HG03565 (cell line): ENCODE data around the gene DGAT2L6.

Experiments
- ATAC-seq: cut with Tn5 transposase; IDR thresholded peaks from one replicate; pipeline ENCODE4 v1.9.1; 2021; ENCODE audit warnings: mild to moderate bottlenecking, moderate library complexity; ENCODE audit not compliant: unreplicated experiment

DGAT2L6 gene

DNA sequence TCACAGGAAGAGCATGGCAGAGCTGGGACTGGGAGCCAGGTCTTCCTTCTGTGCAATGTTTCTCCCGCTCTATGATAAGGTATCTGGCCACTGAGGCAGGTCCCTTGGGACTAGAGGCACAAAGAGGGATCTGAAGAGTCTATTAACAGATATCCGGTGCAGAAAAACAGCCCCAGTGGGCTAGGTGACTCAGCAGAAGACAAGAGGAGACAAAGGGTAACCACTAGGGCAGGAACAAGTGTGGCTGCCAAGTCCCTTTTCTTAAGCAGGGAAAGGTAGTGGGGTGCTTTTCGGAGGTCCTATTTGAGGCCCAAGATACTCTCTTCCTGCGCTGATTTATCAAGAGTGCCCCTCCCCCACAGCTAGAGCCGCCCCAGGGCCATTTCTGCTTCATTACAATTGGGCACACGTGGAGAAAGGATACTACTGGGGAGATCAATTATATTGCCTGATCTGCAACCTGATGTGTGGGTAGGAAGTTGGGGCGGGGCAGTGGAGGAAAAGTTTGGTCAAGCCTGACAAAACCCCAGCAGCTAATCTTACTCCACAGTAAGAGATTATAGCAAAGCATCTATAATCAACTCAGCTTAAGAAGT is at the start of gene DGAT2L6:
Gene DGAT2L6 (plus strand): TSS at position 546 of the 596 bp plus-strand sequence. CDS start 100 bp downstream, outside the sequence.
- peak; percentile 66 for ATAC-seq

- no peak for ATAC-seq
Measured at GRCh38 chrX:70128071-70128470, 49.2 kb upstream of the DGAT2L6 start.

DNA sequence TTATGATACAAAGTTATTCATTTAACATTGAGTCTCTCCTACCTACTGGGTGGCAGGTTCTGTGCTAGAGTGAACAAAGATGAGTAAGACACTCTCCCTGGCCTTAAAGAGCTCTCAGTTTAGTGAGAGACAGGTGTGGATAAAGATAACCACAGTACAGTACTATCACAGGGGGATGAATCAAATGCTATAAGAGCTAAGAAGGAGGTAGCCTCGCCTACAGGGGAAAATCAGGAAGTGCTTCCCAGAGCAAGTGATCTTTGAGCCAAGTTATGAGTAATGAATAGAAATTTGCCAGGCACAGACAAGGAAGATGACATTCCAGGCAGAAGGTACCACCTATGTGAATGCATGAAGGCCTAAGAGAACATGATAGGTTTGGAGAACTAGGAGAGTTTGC is 47.5 kb upstream of the DGAT2L6 start:
- ATAC-seq = no peak

DNA sequence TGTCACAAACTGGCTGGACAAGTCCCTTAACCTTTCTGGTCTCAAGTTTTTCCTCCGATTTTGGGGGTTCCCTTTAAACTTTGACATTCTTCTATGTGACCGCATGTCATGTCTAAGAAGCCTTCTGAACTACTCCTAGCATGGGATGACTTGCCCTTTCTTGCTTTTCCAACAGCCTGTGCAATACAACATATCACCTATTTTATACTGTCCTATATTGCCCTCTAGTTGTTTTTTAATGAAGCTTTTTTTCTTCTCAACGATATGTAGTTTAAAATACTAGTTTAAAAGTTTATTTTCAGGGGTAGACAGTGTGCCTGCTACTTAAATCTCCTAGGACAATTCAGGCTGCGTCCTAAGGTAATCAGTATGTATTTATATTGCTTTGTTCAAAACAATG is 45.1 kb upstream of the DGAT2L6 start:
- ATAC-seq = no peak

GRCh38 chrX:70132877-70133302 is 44.4 kb upstream of the DGAT2L6 start:
- no peak for ATAC-seq

- peak; percentile 85 for ATAC-seq
Measured at GRCh38 chrX:70133303-70134115, 43.8 kb upstream of the DGAT2L6 start, which contains the start of gene IGBP1. Gene IGBP1 (plus strand): TSS chrX:70133447. CDS start chrX:70133948, 501 bp downstream.

DNA sequence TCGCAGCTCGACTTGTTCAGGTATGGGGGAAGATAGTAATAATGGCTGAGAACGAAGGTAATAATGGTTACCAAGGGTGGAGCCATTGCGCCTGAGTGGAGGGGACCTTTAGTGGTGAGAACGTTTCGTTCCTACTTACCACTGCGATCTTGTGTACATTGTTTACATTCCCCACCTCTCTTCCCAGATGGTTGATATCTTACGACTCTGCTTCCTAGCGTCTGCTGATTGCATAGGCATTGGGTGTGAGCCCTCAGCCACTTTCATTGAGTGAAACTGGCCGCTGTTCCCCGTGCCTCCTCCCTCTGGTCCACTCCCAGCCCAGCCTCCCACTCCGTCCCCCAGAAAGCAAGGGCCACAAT is 43.2 kb upstream of the DGAT2L6 start:
- ATAC-seq = peak; percentile 10

DNA sequence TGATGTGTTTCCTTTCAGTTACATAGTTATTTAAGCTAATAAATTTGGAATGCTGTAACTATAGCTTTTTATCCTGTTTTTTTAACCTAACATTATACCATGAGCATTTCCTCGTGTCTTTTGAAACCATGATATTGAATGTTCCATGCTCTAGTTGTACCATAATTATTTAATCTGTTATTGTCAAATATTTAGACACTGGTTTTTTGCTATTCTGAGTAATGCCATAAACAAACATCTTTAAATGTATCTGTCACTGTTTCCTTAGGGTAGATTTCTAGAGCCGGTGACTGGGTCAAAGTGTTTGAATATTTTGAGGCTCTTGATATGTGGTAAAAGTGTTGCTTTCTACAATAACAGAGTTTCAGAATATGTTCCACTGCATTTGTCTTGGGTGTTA is 38.7 kb upstream of the DGAT2L6 start:
- no peak for ATAC-seq

- no peak for ATAC-seq
Measured at GRCh38 chrX:70139736-70140135, 37.5 kb upstream of the DGAT2L6 start.

- ATAC-seq = no peak
Measured at GRCh38 chrX:70141373-70141772, 35.9 kb upstream of the DGAT2L6 start.

DNA sequence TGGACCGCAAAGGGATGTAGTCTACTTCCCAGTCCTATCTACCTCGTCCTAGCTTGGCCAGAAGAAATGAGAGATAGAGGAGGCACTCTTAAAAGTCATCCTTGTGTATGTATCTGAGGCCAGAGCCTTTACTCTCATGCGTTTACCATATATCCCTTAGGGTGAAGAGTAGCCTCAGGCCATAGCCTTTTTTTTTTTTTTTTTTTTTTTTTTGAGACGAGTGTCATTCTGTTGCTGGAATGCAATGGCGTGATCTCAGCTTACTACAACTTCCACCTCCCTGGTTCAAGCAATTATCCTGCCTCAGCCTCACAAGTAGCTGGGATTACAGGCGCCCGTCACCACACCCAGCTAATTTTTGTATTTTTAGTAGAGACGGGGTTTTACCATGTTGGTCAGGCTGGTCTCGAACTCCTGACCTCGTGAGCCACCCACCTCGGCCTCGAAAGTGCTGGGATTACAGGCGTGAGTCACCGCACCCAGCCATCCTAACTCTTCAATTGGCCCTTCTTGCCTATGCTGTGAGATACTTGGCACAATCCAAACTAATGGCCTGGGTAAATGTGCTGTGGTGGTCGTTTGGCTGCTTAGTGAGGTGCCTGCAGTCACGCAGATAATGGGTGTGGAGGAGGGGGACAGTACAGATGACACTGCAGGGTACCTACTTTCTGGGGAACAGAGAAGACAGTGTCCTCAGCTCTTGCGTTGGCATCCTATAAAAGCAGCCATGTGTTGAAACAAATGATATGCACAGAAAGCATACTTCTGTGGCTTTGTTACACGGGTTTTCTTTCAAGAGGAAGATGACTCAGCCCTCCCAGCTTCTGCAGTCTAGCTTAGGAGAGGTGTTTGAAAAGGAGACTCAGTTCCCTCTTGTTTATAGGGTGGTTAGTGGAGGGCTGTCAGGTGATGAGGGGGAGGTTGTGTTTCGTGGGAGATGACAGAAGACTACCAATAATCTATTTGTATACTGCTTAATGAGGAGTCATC is 10.4 kb upstream of the DGAT2L6 start:
- no peak for ATAC-seq

DNA sequence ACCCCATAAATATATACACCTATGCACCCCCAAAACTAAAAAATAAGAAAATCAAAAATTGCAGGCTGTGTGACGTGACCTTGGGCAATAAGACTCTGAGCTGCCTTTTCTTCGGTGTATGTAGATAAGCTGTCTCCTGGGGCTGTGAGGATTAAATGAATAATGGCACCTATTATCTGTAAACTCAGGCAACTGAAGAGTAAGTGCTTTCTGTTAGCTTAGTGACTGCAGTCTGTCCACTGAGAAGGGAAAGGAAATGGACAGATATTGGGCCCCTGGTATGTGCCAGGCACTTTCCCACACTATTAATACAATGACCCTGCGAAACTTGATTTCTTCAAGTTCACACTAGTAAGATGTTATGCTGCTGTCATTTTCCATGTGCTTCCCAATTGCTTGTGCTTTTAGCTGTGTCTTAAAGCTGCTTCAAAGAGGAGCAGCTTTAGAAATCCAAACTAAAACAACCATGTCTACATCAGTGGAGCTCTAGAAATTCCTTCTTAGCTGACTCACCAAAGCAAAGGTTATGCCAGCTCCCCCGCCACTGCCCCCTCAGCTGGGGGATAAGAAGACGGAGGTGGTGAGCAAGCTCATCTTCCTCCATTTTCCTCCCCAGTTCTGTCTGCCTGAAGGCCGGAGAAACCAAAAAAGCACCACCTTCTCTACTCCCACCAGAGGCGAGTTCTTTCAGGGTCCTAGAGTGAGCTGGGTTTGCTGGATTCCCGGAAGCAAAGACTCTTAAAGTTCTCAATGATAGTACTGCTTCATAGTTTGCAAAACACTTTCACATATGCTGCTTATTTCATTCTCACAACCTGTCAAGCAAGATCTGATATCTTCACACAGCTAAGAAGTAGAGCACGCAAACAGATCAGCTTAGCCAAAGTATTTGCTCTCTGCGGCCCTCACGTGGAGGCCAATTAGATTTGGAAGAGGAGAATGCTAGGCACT is 8.8 kb upstream of the DGAT2L6 start:
- ATAC-seq = no peak

- ATAC-seq = no peak
Measured at GRCh38 chrX:70169281-70169680, 8.0 kb upstream of the DGAT2L6 start.

- ATAC-seq = no peak
Measured at GRCh38 chrX:70171624-70172023, 5.7 kb upstream of the DGAT2L6 start.

DNA sequence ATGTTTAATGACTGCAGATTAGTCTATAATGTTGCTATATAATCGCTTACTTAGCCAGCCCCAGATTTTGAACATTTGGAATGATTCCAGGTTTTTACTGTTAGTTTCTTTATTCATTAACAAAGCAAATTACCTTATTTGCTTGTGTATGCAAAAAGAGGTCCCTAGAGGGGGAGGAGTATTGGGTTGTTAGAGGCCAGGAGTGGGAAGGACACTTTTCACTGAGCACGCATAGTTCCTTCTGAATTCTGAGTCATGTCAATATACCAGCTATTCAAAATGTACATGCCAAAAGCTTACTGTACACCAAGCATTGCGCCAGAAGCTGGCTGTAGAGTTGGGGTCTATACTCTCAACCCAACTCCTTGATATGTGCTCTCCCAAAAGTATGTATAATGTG is 5.1 kb upstream of the DGAT2L6 start:
- ATAC-seq = no peak

DNA sequence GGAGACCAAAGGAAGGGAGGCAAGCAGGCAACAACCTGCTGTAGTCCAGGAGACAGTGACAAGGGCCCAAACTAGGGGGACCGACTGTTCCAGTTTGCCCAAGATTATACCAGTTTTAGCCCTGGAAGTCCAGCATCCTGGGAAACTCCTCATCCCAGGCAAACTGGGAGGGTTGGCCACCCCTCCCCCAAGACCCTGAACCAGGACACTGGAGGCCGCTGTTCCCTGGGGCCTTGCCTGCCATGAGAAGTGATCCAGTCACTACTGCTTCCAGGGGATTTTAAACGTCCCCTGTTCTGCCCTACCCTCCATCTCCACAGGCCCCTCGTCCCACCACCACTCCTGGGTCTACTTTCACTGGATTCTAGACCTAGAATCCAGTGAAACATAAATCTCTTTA is 4.3 kb upstream of the DGAT2L6 start:
- ATAC-seq = no peak

GRCh38 chrX:70174754-70175153 is 2.5 kb upstream of the DGAT2L6 start:
- no peak for ATAC-seq

DNA sequence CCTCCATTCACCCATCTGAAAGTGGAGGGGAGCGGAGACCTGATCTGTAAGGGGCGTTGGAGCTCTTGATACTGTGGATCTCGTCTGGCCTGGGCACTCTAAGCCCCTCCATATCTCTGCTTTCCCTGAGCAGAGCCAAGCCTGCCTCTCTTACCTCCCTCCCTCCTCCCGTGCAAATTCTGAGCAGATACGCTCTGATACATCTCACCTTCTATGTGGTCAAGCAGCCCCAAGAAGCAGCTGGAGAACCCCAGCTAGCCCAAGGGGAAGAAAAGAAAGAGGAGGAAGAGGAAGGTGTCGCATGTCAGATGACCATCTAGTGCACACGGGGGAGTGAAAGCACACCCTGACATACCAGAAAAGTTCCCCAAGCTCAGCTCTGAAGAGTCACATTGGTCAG is 1.9 kb upstream of the DGAT2L6 start:
- no peak for ATAC-seq

- ATAC-seq = no peak
Measured at GRCh38 chrX:70183091-70183490, 5.8 kb downstream of the DGAT2L6 start.

DNA sequence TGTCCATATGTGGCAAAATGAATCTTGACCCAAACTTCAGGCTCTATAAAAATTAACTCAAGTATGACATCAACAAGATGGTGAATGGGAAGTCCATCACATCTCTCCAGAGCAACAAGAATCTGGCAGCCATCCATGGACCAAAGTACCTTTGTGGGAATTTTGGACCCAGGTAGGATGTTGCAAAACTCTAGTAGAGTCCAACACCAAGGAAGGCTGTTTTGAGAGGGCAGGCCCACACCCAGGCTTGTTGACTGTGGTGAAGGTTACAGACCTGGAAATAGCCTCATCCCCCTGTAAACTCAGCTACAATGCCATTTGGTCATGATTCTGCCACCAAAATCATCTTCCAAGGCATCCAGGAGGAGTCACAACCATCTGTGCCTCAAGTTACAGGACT is 12.9 kb downstream of the DGAT2L6 start:
- ATAC-seq = no peak
